ENCODE measurements around the gene TENT5C. TPM values are rescaled to one million over a fixed set of nuclear protein-coding genes. Genes with fewer than 3 reads are reported as not detected.

Gene TENT5C
- total and polyA plus RNA-seq, 8 donors: 11.6 to 25.8 (median 15.9) TPM

- H3K4me1 ChIP-seq: peaks cover 0 to 13% of the 10 kb centered on the region in 2 donors
- intact Hi-C loops (cut with DNase I): no loop called here
- H3K36me3 ChIP-seq: no peaks in the 10 kb centered on the region
- H3K27ac ChIP-seq: no peak overlapping the region
- H3K9me3 ChIP-seq: no peaks in the 10 kb centered on the region
- TF ChIP-seq CTCF (IDR thresholded peaks at IDR 0.05): no peak
- H3K27me3 ChIP-seq: no peaks in the 10 kb centered on the region
- no peak for ATAC-seq
- no peak overlapping the region for H3K4me3 ChIP-seq
- no peak for DNase-seq
These were observed 28.8 kb downstream of the TENT5C start for GRCh38 chr1:117634631-117635030.

- H3K4me1 ChIP-seq: peaks cover 0 to 13% of the 10 kb centered on the region in 2 donors
- ATAC-seq (no peak), DNase-seq (no peak)
- no peaks in the 10 kb centered on the region for H3K9me3 ChIP-seq
- no peak overlapping the region for H3K27ac ChIP-seq
- no peaks in the 10 kb centered on the region for H3K36me3 ChIP-seq
- H3K4me3 ChIP-seq: no peak overlapping the region
- H3K27me3 ChIP-seq: no peaks in the 10 kb centered on the region
- TF ChIP-seq CTCF (IDR thresholded peaks at IDR 0.05): no peak
- intact Hi-C loops (cut with DNase I): no loop called here
These were observed 30.0 kb downstream of the TENT5C start for GRCh38 chr1:117635805-117636204.

- Histone ChIP-seq H3K9me3 (no peaks in the 10 kb centered on the region), H3K27me3 (no peaks in the 10 kb centered on the region), H3K36me3 (no peaks in the 10 kb centered on the region), H3K27ac (no peak overlapping the region), H3K4me1 (peaks cover 0 to 13% of the 10 kb centered on the region in 2 donors), H3K4me3 (no peak overlapping the region)
- no peak for TF ChIP-seq CTCF (IDR thresholded peaks at IDR 0.05)
- DNase-seq (no peak), ATAC-seq (no peak)
- intact Hi-C loops (cut with DNase I): no loop called here
These were observed 31.0 kb downstream of the TENT5C start for GRCh38 chr1:117636637-117637425.

- H3K27me3 ChIP-seq: no peaks in the 10 kb centered on the region
- intact Hi-C loops (cut with DNase I): no loop called here
- TF ChIP-seq CTCF (IDR thresholded peaks at IDR 0.05): no peak
- no peak overlapping the region for H3K27ac ChIP-seq
- peaks cover 0 to 6% of the 10 kb centered on the region in 2 donors for H3K4me1 ChIP-seq
- DNase-seq (no peak), ATAC-seq (no peak)
- no peaks in the 10 kb centered on the region for H3K36me3 ChIP-seq
- H3K9me3 ChIP-seq: no peaks in the 10 kb centered on the region
- H3K4me3 ChIP-seq: no peak overlapping the region
These were observed 32.3 kb downstream of the TENT5C start for GRCh38 chr1:117638141-117638540.

GRCh38 chr1:117638759-117639158 is 32.9 kb downstream of the TENT5C start:
- no peaks in the 10 kb centered on the region for H3K27me3 ChIP-seq
- DNase-seq (no peak), ATAC-seq (no peak)
- no peaks in the 10 kb centered on the region for H3K36me3 ChIP-seq
- intact Hi-C loops (cut with DNase I): no loop called here
- no peak overlapping the region for H3K27ac ChIP-seq
- peaks cover 0 to under 1% of the 10 kb centered on the region in 2 donors for H3K4me1 ChIP-seq
- no peaks in the 10 kb centered on the region for H3K9me3 ChIP-seq
- H3K4me3 ChIP-seq: no peak overlapping the region
- no peak for TF ChIP-seq CTCF (IDR thresholded peaks at IDR 0.05)
